GM19397 (cell line): Measurements from ENCODE around the gene PAPOLB.

Source experiments
- ATAC-seq: cut with Tn5 transposase; IDR thresholded peaks from one replicate; pipeline ENCODE4 v1.9.1; 2021; ENCODE audit warnings: mild to moderate bottlenecking, moderate library complexity; ENCODE audit not compliant: unreplicated experiment

The PAPOLB gene

GRCh38 chr7:4842319-4843064 lies 19.3 kb downstream of the PAPOLB start:
- no peak for ATAC-seq

- no peak for ATAC-seq
Observed at GRCh38 chr7:4841836-4842235, 20.0 kb downstream of the PAPOLB start.

GRCh38 chr7:4841007-4841784 lies 20.6 kb downstream of the PAPOLB start:
- no peak for ATAC-seq

- ATAC-seq, result no peak
Observed at GRCh38 chr7:4840079-4840501, 21.7 kb downstream of the PAPOLB start.

- no peak for ATAC-seq
Observed at GRCh38 chr7:4838626-4839334, 23.1 kb downstream of the PAPOLB start.

- ATAC-seq, result no peak
Observed at GRCh38 chr7:4837803-4838625, 23.8 kb downstream of the PAPOLB start.

- ATAC-seq, result no peak
Observed at GRCh38 chr7:4837041-4837802, 24.6 kb downstream of the PAPOLB start.

GRCh38 chr7:4836206-4836661 lies 25.6 kb downstream of the PAPOLB start:
- no peak for ATAC-seq

- no peak for ATAC-seq
Observed at GRCh38 chr7:4835398-4836205, 26.2 kb downstream of the PAPOLB start.

GRCh38 chr7:4834601-4835397 lies 27.0 kb downstream of the PAPOLB start:
- no peak for ATAC-seq

GRCh38 chr7:4833691-4834600 lies 27.9 kb downstream of the PAPOLB start:
- no peak for ATAC-seq

- no peak for ATAC-seq
Observed at GRCh38 chr7:4833176-4833575, 28.7 kb downstream of the PAPOLB start.

GRCh38 chr7:4832711-4833110 lies 29.1 kb downstream of the PAPOLB start:
- ATAC-seq, result no peak

GRCh38 chr7:4831723-4832495 lies 29.9 kb downstream of the PAPOLB start:
- no peak for ATAC-seq

- no peak for ATAC-seq
Observed at GRCh38 chr7:4830176-4830575, 31.7 kb downstream of the PAPOLB start.

GRCh38 chr7:4828720-4829383 lies 33.0 kb downstream of the PAPOLB start:
- ATAC-seq, result no peak
